ENCODE measurements around the gene SHTN1.

Gene SHTN1

DNA sequence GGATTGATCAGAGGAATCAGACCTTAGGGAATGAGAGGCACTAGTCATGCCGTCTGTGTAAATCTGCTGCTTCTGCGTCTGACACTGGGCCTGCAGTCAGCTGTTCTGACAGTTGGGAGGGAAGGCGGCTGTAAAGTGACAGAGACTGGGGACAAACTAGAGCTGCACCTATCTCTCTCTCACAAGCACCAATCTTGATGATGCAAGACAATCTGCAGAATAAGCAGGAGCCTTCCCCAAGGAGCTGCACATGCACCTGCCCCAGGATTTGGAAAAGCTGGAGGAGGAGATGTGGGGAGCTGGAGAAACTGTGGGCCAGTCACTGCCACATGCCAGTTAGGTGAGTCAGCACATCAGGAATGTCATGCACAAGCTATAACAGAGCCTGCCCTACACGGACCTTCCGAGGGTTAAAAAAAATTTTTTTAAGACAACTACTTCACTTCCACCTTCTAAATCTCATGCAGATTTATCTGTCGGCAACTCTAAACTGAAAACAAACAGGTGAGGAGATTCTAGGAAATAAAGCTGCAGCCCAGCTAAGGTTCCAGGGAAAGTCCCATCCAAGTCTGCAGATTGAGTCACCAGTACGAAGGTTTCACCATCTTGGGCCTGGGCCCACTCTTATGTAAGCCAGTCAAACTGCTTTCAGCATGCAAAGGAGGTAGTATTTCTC is 116.5 kb downstream of the SHTN1 start:
- Histone ChIP-seq H2BK120ac (ENCODE audit: insufficient read depth, low read length, poor library complexity) (no peak overlapping the region), H2AK5ac (ENCODE audit: low read length) (no peak overlapping the region), H3K4me1 (ENCODE audit: control insufficient read depth in 1 of 2, insufficient read depth in 2 of 2, low read length in 2 of 2) (peaks cover 8% of the 10 kb centered on the region in 2 experiments), H3K27ac (ENCODE audit: low read depth, low read length) (no peak overlapping the region), H3K23ac (ENCODE audit: low read length) (no peak overlapping the region), H4K8ac (ENCODE audit: low read depth, low read length) (no peak overlapping the region), H2BK12ac (ENCODE audit: low read length) (no peak overlapping the region), H3K79me1 (ENCODE audit: low read length) (no peaks in the 10 kb centered on the region), H3K4me3 (ENCODE audit: low read depth, low read length) (no peak overlapping the region), H4K91ac (ENCODE audit: low read depth, low read length) (no peak overlapping the region), H3K79me2 (ENCODE audit: control insufficient read depth, insufficient read depth, low read length, poor library complexity) (no peaks in the 10 kb centered on the region), H3K9me3 (ENCODE audit: insufficient read depth, low read depth, low read length) (peaks cover 1% of the 10 kb centered on the region), H2AFZ (ENCODE audit: insufficient read depth, low read length, poor library complexity) (no peak overlapping the region), H3K4ac (ENCODE audit: low read depth, low read length) (no peak overlapping the region), H3K27me3 (ENCODE audit: insufficient read depth, low read length) (no peaks in the 10 kb centered on the region), H3K36me3 (ENCODE audit: control insufficient read depth in 1 of 2, insufficient read depth in 2 of 2, low read length in 2 of 2) (no peaks in the 10 kb centered on the region), H3K4me2 (ENCODE audit: low read length) (peak overlapping the region; percentile 18), H4K12ac (ENCODE audit: low read depth, low read length) (no peak overlapping the region), H2BK5ac (ENCODE audit: low read depth, low read length, poor library complexity) (no peak overlapping the region), H3K9ac (ENCODE audit: low read length) (no peak overlapping the region), H3K18ac (ENCODE audit: low read length) (no peak overlapping the region), H3K14ac (ENCODE audit: low read length) (no peak overlapping the region)
- peak; percentile 43 to 68 for DNase-seq
- WGBS (ENCODE audit: extremely low coverage, insufficient coverage, insufficient read length): no CpG with 5 or more reads among the region's 7 CpGs

DNA sequence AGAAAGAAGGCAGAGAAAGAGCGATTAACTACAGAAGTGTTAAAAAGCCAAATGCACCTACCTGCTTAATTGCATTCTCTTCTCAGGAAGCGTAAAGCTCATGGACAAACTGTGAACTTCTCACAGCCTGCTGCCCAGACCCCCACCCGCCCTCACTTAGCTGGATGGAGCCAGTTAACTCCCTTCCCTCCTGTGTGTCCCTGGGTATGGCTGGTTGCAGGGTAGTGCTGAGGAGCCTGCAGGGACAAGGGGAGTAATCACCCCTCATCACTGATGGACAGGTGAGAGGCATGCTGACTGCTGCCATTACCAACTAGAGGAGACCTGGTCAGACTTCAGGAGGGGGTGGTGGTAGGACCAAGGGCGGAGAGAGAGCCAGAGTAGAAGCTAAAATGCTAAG is 118.2 kb downstream of the SHTN1 start:
- Histone ChIP-seq H3K79me2 (ENCODE audit: control insufficient read depth, insufficient read depth, low read length, poor library complexity) (no peaks in the 10 kb centered on the region), H2BK12ac (ENCODE audit: low read length) (no peak overlapping the region), H2AK5ac (ENCODE audit: low read length) (no peak overlapping the region), H4K91ac (ENCODE audit: low read depth, low read length) (no peak overlapping the region), H3K4me1 (ENCODE audit: control insufficient read depth in 1 of 2, insufficient read depth in 2 of 2, low read length in 2 of 2) (peaks cover 8% of the 10 kb centered on the region in 2 experiments), H3K4ac (ENCODE audit: low read depth, low read length) (no peak overlapping the region), H3K4me3 (ENCODE audit: low read depth, low read length) (no peak overlapping the region), H2BK120ac (ENCODE audit: insufficient read depth, low read length, poor library complexity) (no peak overlapping the region), H3K27ac (ENCODE audit: low read depth, low read length) (no peak overlapping the region), H4K8ac (ENCODE audit: low read depth, low read length) (no peak overlapping the region), H3K9ac (ENCODE audit: low read length) (no peak overlapping the region), H3K18ac (ENCODE audit: low read length) (no peak overlapping the region), H3K23ac (ENCODE audit: low read length) (no peak overlapping the region), H4K12ac (ENCODE audit: low read depth, low read length) (no peak overlapping the region), H3K79me1 (ENCODE audit: low read length) (no peaks in the 10 kb centered on the region), H3K27me3 (ENCODE audit: insufficient read depth, low read length) (no peaks in the 10 kb centered on the region), H3K14ac (ENCODE audit: low read length) (no peak overlapping the region), H2BK5ac (ENCODE audit: low read depth, low read length, poor library complexity) (no peak overlapping the region), H2AFZ (ENCODE audit: insufficient read depth, low read length, poor library complexity) (no peak overlapping the region), H3K36me3 (ENCODE audit: control insufficient read depth in 1 of 2, insufficient read depth in 2 of 2, low read length in 2 of 2) (no peaks in the 10 kb centered on the region), H3K9me3 (ENCODE audit: insufficient read depth, low read depth, low read length) (peaks cover 1% of the 10 kb centered on the region), H3K4me2 (ENCODE audit: low read length) (no peak overlapping the region)
- no peak for DNase-seq
- WGBS (ENCODE audit: extremely low coverage, insufficient coverage, insufficient read length): no CpG with 5 or more reads among the region's 4 CpGs

DNA sequence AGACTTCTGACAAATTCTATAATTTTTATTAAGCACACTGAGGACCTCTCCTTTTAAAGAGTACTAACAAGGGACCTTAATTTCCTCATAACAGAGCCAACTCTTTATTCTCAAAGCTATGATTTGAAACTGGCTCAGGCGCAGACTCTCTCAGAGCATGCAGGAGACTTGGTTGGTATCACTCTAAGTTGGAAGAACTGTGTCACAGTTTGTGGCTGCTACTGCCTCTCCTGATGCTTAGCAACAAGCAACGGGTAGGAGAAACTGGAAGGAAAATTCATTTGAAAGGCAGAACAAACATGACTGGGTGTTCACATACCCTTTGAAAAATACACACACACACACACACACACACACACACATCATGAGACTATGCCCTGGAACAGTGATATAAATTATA is 122.3 kb downstream of the SHTN1 start:
- Histone ChIP-seq H3K27ac (ENCODE audit: low read depth, low read length) (no peak overlapping the region), H3K36me3 (ENCODE audit: control insufficient read depth in 1 of 2, insufficient read depth in 2 of 2, low read length in 2 of 2) (peaks cover 1 to 3% of the 10 kb centered on the region in 2 experiments), H3K27me3 (ENCODE audit: insufficient read depth, low read length) (no peaks in the 10 kb centered on the region), H2BK5ac (ENCODE audit: low read depth, low read length, poor library complexity) (no peak overlapping the region), H4K12ac (ENCODE audit: low read depth, low read length) (no peak overlapping the region), H3K18ac (ENCODE audit: low read length) (no peak overlapping the region), H3K79me2 (ENCODE audit: control insufficient read depth, insufficient read depth, low read length, poor library complexity) (no peaks in the 10 kb centered on the region), H3K9me3 (ENCODE audit: insufficient read depth, low read depth, low read length) (peaks cover 1% of the 10 kb centered on the region), H3K14ac (ENCODE audit: low read length) (no peak overlapping the region), H2BK120ac (ENCODE audit: insufficient read depth, low read length, poor library complexity) (no peak overlapping the region), H2AK5ac (ENCODE audit: low read length) (no peak overlapping the region), H4K8ac (ENCODE audit: low read depth, low read length) (no peak overlapping the region), H2AFZ (ENCODE audit: insufficient read depth, low read length, poor library complexity) (no peak overlapping the region), H3K23ac (ENCODE audit: low read length) (no peak overlapping the region), H3K4ac (ENCODE audit: low read depth, low read length) (no peak overlapping the region), H3K4me1 (ENCODE audit: control insufficient read depth in 1 of 2, insufficient read depth in 2 of 2, low read length in 2 of 2) (no peaks in the 10 kb centered on the region), H3K4me3 (ENCODE audit: low read depth, low read length) (no peak overlapping the region), H3K4me2 (ENCODE audit: low read length) (no peak overlapping the region), H2BK12ac (ENCODE audit: low read length) (no peak overlapping the region), H4K91ac (ENCODE audit: low read depth, low read length) (no peak overlapping the region), H3K79me1 (ENCODE audit: low read length) (no peaks in the 10 kb centered on the region), H3K9ac (ENCODE audit: low read length) (no peak overlapping the region)
- DNase-seq: no peak
- no CpG with 5 or more reads among the region's 2 CpGs for WGBS (ENCODE audit: extremely low coverage, insufficient coverage, insufficient read length)

DNA sequence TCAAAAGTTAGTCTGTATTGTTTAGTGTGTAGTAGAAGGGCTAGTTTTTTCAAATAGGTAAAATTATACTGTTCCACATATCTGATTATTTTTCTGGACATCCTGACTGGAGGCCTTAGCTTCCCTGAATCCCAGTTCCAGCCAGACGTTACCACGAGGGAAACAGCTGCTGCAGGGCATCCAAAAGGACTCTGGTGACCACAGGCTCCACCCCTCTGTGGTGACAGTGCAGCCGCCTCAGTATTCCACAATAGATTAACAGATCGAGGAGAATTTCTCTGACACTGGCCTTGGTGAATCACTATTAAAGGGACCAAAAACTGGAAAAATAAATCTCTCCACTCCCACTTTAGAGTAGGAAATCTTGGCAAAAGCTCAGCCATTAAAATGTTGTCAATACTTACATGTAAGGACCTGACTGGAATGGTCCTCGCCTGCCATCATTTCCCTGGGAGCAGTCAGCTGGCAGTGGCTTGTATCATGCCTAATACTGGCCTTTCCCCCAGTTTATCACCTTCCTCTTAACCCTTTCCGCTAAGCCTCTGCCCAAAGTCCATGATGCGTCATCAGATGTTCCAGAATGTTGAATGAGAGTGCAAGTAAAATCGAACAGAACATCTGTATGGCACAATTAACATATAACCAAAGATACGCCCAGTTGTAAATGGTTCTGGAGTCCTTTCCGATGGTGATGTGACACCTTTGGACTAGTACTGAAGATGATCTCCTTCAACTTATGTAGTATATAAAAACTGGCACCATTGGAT is 124.1 kb downstream of the SHTN1 start:
- H3K4me3 ChIP-seq (ENCODE audit: low read depth, low read length): no peak overlapping the region
- no peak overlapping the region for H3K9ac ChIP-seq (ENCODE audit: low read length)
- H3K79me1 ChIP-seq (ENCODE audit: low read length): no peaks in the 10 kb centered on the region
- H4K12ac ChIP-seq (ENCODE audit: low read depth, low read length): no peak overlapping the region
- no peaks in the 10 kb centered on the region for H3K9me3 ChIP-seq (ENCODE audit: insufficient read depth, low read depth, low read length)
- H2AFZ ChIP-seq (ENCODE audit: insufficient read depth, low read length, poor library complexity): no peak overlapping the region
- peaks cover 1 to 3% of the 10 kb centered on the region in 2 experiments for H3K36me3 ChIP-seq (ENCODE audit: control insufficient read depth in 1 of 2, insufficient read depth in 2 of 2, low read length in 2 of 2)
- H3K23ac ChIP-seq (ENCODE audit: low read length): no peak overlapping the region
- no peaks in the 10 kb centered on the region for H3K27me3 ChIP-seq (ENCODE audit: insufficient read depth, low read length)
- H2BK5ac ChIP-seq (ENCODE audit: low read depth, low read length, poor library complexity): no peak overlapping the region
- H2AK5ac ChIP-seq (ENCODE audit: low read length): no peak overlapping the region
- H3K4ac ChIP-seq (ENCODE audit: low read depth, low read length): no peak overlapping the region
- H3K79me2 ChIP-seq (ENCODE audit: control insufficient read depth, insufficient read depth, low read length, poor library complexity): no peaks in the 10 kb centered on the region
- no peak overlapping the region for H3K27ac ChIP-seq (ENCODE audit: low read depth, low read length)
- H3K4me2 ChIP-seq (ENCODE audit: low read length): no peak overlapping the region
- H2BK12ac ChIP-seq (ENCODE audit: low read length): no peak overlapping the region
- H3K18ac ChIP-seq (ENCODE audit: low read length): no peak overlapping the region
- no peak overlapping the region for H3K14ac ChIP-seq (ENCODE audit: low read length)
- no peak overlapping the region for H2BK120ac ChIP-seq (ENCODE audit: insufficient read depth, low read length, poor library complexity)
- no CpG with 5 or more reads among the region's 10 CpGs for WGBS (ENCODE audit: extremely low coverage, insufficient coverage, insufficient read length)
- H4K91ac ChIP-seq (ENCODE audit: low read depth, low read length): no peak overlapping the region
- no peak for DNase-seq
- H3K4me1 ChIP-seq (ENCODE audit: control insufficient read depth in 1 of 2, insufficient read depth in 2 of 2, low read length in 2 of 2): no peaks in the 10 kb centered on the region
- no peak overlapping the region for H4K8ac ChIP-seq (ENCODE audit: low read depth, low read length)
